Right atrium auricular region (tissue), 2 donors: ENCODE data around the gene MAP2K6. TPM values are rescaled to one million over a fixed set of nuclear protein-coding genes. Genes with fewer than 3 reads are reported as not detected.

Experiments
- DNase-seq: peaks from one replicate; pipeline ENCODE4 v3.0.0-alpha.2; 2019; ENCODE audit warnings: low spot score
- H3K27ac ChIP-seq, 2 donors: fragments of 200-600 bp; sonication (generic); 1 replicate in 1 of 2; 2 replicates in 1 of 2; pipeline ENCODE4 v1.5.1; 2016 to 2019
- H3K27me3 ChIP-seq, 2 donors: fragments of 200-600 bp; sonication (generic); one replicate each; pipeline versions ENCODE4 v1.5.1 to v1.6.0; 2017 to 2019
- H3K36me3 ChIP-seq: fragments of 200-600 bp; sonication (generic); one replicate; pipeline ENCODE4 v1.5.1; 2016
- H3K4me1 ChIP-seq, 2 donors: fragments of 200-600 bp; sonication (generic); one replicate each; pipeline versions ENCODE4 v1.5.1 to v1.6.0; 2017 to 2019
- H3K4me3 ChIP-seq, 2 donors: fragments of 200-600 bp; sonication (generic); 1 replicate in 1 of 2; 2 replicates in 1 of 2; pipeline ENCODE4 v1.5.1; 2017 to 2019; ENCODE audit warnings: mild to moderate bottlenecking in 1 of 2, moderate library complexity in 1 of 2
- H3K9me3 ChIP-seq, 2 donors: fragments of 200-600 bp; sonication (generic); one replicate each; pipeline ENCODE4 v1.5.1; 2019
- total RNA-seq, 2 donors: library from RNA; depleted of rRNA; stranded (reverse); fragments of >200 nt; gene quantifications; one replicate each; pipeline ENCODE4 v1.1.0, GENCODE V29; 2016
- TF ChIP-seq, protein P1 (sequence below), 2 donors: fragments of 200-600 bp; sonication (generic); IDR thresholded peaks; one replicate each; pipeline ENCODE4 v1.5.1; 2019; ENCODE audit warnings: antibody characterized with exemption in 2 of 2

MAP2K6 gene
- total RNA-seq, 2 donors from 2014 or later = 0.90 to 5.3 TPM

- Histone ChIP-seq H3K27ac (no peak overlapping the region), H3K4me3 (no peak overlapping the region), H3K36me3 (no peaks in the 10 kb centered on the region), H3K27me3 (no peaks in the 10 kb centered on the region), H3K9me3 (no peaks in the 10 kb centered on the region), H3K4me1 (no peaks in the 10 kb centered on the region)
- DNase-seq = no peak
- TF ChIP-seq, protein P1, sequence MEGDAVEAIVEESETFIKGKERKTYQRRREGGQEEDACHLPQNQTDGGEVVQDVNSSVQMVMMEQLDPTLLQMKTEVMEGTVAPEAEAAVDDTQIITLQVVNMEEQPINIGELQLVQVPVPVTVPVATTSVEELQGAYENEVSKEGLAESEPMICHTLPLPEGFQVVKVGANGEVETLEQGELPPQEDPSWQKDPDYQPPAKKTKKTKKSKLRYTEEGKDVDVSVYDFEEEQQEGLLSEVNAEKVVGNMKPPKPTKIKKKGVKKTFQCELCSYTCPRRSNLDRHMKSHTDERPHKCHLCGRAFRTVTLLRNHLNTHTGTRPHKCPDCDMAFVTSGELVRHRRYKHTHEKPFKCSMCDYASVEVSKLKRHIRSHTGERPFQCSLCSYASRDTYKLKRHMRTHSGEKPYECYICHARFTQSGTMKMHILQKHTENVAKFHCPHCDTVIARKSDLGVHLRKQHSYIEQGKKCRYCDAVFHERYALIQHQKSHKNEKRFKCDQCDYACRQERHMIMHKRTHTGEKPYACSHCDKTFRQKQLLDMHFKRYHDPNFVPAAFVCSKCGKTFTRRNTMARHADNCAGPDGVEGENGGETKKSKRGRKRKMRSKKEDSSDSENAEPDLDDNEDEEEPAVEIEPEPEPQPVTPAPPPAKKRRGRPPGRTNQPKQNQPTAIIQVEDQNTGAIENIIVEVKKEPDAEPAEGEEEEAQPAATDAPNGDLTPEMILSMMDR (IDR thresholded peaks at IDR 0.05) = no peak
Measured at GRCh38 chr17:69390795-69391501, 23.5 kb upstream of the MAP2K6 start.

- Histone ChIP-seq H3K4me3 (no peak overlapping the region), H3K27me3 (no peaks in the 10 kb centered on the region), H3K27ac (no peak overlapping the region), H3K4me1 (no peaks in the 10 kb centered on the region), H3K9me3 (no peaks in the 10 kb centered on the region), H3K36me3 (no peaks in the 10 kb centered on the region)
- DNase-seq = no peak
- TF ChIP-seq, protein P1 (IDR thresholded peaks at IDR 0.05) = no peak
Measured at GRCh38 chr17:69401251-69401650, 13.2 kb upstream of the MAP2K6 start.

- no peaks in the 10 kb centered on the region for H3K4me1 ChIP-seq
- H3K4me3 ChIP-seq = no peak overlapping the region
- H3K9me3 ChIP-seq = no peaks in the 10 kb centered on the region
- TF ChIP-seq, protein P1 (IDR thresholded peaks at IDR 0.05) = no peak
- DNase-seq = no peak
- no peaks in the 10 kb centered on the region for H3K27me3 ChIP-seq
- H3K27ac ChIP-seq = no peak overlapping the region
- no peaks in the 10 kb centered on the region for H3K36me3 ChIP-seq
Measured at GRCh38 chr17:69402052-69402451, 12.4 kb upstream of the MAP2K6 start.

DNA sequence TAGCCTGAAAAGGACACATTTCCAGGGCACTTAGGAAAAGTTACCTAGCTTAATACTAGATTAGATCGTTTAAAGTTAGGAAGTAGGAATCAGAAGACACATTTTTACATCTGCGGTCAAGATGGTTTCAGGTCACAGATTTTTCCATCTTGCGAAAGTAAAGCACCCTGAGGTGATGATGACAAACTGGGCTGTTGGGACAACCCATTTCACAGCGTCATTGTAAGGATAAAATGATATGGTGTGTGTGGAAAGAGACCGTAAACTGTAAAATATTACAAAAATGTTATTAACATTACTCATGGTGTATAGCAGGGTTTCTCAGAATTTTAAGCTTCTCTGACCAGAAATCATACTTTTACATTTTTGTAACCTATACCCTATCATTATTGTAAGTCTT lies 10.1 kb upstream of the MAP2K6 start:
- Histone ChIP-seq H3K36me3 (no peaks in the 10 kb centered on the region), H3K4me1 (no peaks in the 10 kb centered on the region), H3K9me3 (no peaks in the 10 kb centered on the region), H3K27me3 (no peaks in the 10 kb centered on the region), H3K27ac (no peak overlapping the region), H3K4me3 (no peak overlapping the region)
- TF ChIP-seq, protein P1 (IDR thresholded peaks at IDR 0.05) = no peak
- no peak for DNase-seq

DNA sequence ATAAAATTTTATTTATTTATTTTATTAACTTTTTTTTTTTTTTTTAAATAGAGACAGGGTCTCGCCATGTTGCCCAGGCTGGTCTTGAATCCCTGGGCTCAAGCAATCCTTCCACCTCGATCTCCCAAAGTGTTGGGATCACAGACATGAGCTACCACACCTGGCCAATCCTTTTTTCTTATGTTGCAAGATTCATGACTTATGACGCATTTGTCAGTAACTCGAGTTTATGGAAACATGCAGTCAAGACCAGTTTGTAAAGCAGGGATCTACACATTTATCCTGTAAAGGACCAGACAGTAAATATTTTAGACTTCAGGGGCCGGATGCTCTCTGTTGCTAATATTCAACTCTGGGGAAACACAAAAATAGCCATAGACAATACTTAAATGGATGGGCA lies 9.4 kb upstream of the MAP2K6 start:
- H3K4me1 ChIP-seq = no peaks in the 10 kb centered on the region
- no peaks in the 10 kb centered on the region for H3K27me3 ChIP-seq
- H3K27ac ChIP-seq = no peak overlapping the region
- TF ChIP-seq, protein P1 (IDR thresholded peaks at IDR 0.05) = no peak
- H3K9me3 ChIP-seq = no peaks in the 10 kb centered on the region
- DNase-seq = no peak
- no peak overlapping the region for H3K4me3 ChIP-seq
- H3K36me3 ChIP-seq = no peaks in the 10 kb centered on the region

DNA sequence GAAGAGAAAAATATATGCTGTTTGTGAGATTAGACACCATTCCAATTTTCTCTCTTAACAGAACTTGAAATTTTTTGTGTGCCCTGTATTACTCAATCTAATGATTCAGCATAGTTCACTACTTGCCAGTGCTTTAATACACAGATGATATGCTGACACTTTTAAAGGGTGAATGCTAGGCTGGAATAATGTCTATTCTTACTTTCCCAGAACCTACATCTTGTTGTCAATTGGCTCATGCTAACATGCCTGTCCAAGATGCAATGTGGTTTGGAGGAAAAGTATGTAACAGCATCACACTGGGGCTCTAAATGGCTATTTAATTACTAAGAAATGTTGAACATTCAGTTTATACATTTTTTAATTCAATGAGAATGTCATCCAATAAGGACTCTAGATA lies 7.6 kb upstream of the MAP2K6 start:
- TF ChIP-seq, protein P1 (IDR thresholded peaks at IDR 0.05) = no peak
- Histone ChIP-seq H3K27ac (no peak overlapping the region), H3K27me3 (no peaks in the 10 kb centered on the region), H3K36me3 (no peaks in the 10 kb centered on the region), H3K9me3 (no peaks in the 10 kb centered on the region), H3K4me3 (no peak overlapping the region), H3K4me1 (no peaks in the 10 kb centered on the region)
- DNase-seq = no peak
